Epithelial cell of esophagus (primary cell): Measurements from ENCODE around the gene GFRA1.

ENCODE experiments used
- DNase-seq: peaks from one replicate; pipeline ENCODE4 v3.0.0; 2010; ENCODE audit warnings: low read depth
- H3K4me3 ChIP-seq: 2 replicates; pipeline ENCODE4 v1.5.1; 2011; ENCODE audit warnings: mild to moderate bottlenecking, low read length, control low read depth
- TF ChIP-seq, protein P1 (sequence below): IDR thresholded peaks from 2 replicates; pipeline ENCODE4 v1.5.1; 2011; ENCODE audit warnings: low read depth, mild to moderate bottlenecking, low read length, control low read depth, inconsistent platforms; ENCODE audit not compliant: insufficient read depth; ENCODE audit errors: missing control alignments

Gene GFRA1

DNA sequence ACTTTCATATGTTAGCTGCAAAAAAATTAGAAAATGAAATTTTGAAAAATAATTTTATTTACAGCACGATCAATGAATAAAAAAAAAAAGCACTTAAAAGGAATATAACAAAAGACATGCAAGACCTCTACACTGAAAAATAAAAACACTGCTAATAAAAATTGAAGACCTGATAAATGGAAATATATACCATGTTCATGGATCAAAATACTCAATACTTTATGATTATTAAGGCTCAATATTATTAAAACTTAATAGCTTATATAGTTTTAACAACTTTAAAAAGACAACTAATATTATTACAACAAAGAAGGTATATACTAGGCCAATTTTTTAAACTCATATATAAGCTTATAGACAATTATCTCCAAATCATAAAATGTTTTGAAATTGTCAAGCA lies 143.0 kb downstream of the GFRA1 start:
- TF ChIP-seq, protein P1, sequence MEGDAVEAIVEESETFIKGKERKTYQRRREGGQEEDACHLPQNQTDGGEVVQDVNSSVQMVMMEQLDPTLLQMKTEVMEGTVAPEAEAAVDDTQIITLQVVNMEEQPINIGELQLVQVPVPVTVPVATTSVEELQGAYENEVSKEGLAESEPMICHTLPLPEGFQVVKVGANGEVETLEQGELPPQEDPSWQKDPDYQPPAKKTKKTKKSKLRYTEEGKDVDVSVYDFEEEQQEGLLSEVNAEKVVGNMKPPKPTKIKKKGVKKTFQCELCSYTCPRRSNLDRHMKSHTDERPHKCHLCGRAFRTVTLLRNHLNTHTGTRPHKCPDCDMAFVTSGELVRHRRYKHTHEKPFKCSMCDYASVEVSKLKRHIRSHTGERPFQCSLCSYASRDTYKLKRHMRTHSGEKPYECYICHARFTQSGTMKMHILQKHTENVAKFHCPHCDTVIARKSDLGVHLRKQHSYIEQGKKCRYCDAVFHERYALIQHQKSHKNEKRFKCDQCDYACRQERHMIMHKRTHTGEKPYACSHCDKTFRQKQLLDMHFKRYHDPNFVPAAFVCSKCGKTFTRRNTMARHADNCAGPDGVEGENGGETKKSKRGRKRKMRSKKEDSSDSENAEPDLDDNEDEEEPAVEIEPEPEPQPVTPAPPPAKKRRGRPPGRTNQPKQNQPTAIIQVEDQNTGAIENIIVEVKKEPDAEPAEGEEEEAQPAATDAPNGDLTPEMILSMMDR = no peak
- H3K4me3 ChIP-seq = no peak overlapping the region
- no peak for DNase-seq

DNA sequence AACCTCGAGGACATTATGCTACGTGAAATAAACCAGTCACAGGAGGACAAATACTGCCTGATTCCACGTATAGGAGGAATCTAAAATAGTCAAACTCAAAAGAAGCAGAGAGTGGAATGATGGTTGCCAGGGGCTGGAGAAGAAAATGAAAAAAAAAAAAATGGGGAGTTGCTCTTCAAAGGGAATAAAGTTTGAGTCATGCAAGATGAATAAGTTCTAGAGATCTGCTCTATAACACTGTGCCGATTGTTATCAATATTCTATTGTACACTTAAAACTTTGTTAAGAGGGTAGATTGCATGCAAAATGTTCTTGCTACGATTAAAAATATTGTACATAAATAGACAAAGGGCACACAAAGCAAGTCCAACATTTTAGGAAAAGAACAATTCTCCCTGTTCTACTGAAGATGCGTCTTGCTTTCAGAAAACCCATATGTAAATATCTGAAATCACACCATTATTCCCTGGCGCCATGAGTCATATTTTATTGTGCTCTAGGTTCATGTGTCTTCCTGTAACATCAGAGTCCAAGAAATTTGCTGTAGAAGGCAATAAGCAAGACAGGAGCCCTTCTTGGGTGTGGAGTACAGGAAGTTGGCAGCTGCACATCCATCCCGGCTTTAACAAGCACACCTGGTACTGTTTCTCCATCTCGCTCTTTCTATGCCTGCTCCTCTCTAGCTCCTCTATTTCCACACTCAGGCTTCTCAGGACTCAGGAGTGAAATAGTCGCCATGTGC lies 145.9 kb downstream of the GFRA1 start:
- no peak for DNase-seq
- H3K4me3 ChIP-seq = no peak overlapping the region
- TF ChIP-seq, protein P1 = no peak

DNA sequence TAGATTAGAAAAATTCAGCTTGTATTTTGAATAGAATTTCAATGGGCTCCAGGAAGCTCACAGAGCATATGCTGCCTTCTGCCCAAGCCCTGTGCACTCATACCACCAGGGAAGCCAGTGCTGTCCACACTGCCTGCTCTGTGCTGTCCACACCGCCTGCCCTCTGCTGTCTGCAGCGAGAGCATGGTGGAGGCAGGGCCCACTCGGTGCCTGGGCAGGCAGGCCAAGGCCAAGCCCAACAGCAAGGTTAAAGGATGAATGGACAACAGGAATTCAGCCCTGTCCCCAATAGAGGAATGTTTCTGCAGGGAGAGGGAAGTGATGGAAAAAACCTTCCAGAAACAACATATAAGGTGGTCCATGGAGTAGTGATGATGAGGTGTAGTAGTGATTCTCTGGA lies 146.8 kb downstream of the GFRA1 start:
- no peak for DNase-seq
- TF ChIP-seq, protein P1 = no peak
- H3K4me3 ChIP-seq = no peak overlapping the region

DNA sequence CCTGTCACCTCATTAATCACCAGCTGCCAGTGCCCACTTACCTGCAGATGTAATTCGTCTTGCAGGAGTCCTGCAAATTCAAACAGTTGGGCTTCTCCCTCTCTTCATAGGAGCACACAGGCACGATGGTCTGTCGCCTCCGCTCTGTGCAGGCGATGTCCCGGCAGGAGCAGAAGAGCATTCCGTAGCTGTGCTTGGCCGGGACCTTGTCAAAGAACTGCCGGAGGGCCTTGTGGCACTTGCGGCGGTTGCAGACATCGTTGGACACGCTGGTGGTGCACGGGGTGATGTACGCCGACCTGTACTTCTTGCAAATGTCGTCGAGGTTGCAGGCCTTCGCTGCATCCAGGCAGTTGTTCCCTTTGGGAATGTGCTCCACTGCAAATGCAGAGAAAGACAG lies 147.8 kb downstream of the GFRA1 start:
- no peak for DNase-seq
- H3K4me3 ChIP-seq = no peak overlapping the region
- TF ChIP-seq, protein P1 = no peak

DNA sequence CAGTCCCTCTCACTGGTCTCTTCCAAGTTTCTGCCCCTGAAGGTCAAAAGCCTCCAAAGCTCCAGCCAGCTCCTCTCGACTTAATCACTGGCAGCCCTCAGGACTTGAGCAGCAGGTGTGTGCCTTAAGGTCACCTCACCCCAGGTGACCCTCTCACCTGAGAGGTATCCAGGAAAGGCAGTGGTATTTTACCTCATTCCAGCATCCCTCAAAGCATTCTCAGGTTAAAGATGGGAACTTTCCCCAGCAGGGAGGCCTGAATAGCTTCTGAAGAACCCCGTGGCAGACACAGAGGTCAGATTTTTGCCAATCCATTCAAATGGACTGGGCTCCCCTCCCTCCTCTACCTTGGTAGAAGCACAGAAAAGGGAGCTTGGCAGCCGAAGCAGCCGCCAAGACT lies 148.2 kb downstream of the GFRA1 start:
- no peak for DNase-seq
- TF ChIP-seq, protein P1 = no peak
- no peak overlapping the region for H3K4me3 ChIP-seq

DNA sequence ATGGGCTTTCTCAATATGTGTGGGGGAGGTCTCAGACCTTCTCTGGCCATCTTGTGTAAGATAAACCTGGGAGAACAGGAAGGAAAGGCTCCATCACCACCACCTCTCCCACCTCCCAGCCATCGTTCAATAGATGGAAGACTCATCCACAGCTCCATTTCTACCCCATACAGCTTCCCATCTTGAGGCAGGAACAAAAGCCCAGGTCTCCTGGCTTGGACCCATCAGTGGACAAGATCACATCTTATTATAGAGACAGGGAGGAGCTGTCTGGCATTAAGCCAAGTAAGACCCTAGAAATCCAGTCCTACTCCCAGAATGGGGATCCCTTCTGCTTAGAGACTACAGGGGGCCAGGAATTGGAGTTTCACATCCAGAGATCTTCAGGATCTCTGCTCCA lies 150.3 kb downstream of the GFRA1 start:
- TF ChIP-seq, protein P1 = no peak
- H3K4me3 ChIP-seq = no peak overlapping the region
- DNase-seq = no peak
